GM19238 (cell line): ENCODE data around the gene CFAP251.
"Not testable (repeated sequence)": the region's sequence is repeated elsewhere in the genome, so short reads cannot be mapped to it uniquely, and the experiment has no call there.

Experiments used
- DNase-seq: peaks from one replicate; pipeline ENCODE4 v3.0.0; 2011; ENCODE audit warnings: low spot score; ENCODE audit not compliant: insufficient read length

The CFAP251 gene

GRCh38 chr12:121917950-121918678, at the start of gene CFAP251:
TSS of gene CFAP251 (plus strand) at chr12:121918592. CDS start at chr12:121921306, 2,714 bp downstream.
- DNase-seq, result peak; percentile 96

GRCh38 chr12:121869229-121869628, 49.2 kb upstream of the CFAP251 start:
- DNase-seq, result not testable (repeated sequence)

GRCh38 chr12:121871467-121871866, 46.9 kb upstream of the CFAP251 start:
- DNase-seq, result no peak

GRCh38 chr12:121872546-121873215, 45.7 kb upstream of the CFAP251 start:
- no peak for DNase-seq

GRCh38 chr12:121873216-121873569, 45.2 kb upstream of the CFAP251 start:
- DNase-seq, result no peak

GRCh38 chr12:121874071-121874470, 44.3 kb upstream of the CFAP251 start:
- DNase-seq, result no peak

GRCh38 chr12:121875582-121875981, 42.8 kb upstream of the CFAP251 start:
- no peak for DNase-seq

GRCh38 chr12:121876080-121876447, 42.3 kb upstream of the CFAP251 start:
- not testable (repeated sequence) for DNase-seq

GRCh38 chr12:121883315-121883660, 35.1 kb upstream of the CFAP251 start:
- DNase-seq, result no peak

- not testable (repeated sequence) for DNase-seq
These were observed 33.3 kb upstream of the CFAP251 start for GRCh38 chr12:121885129-121885528.

- no peak for DNase-seq
These were observed 30.3 kb upstream of the CFAP251 start for GRCh38 chr12:121888083-121888477.

- peak; percentile 91 for DNase-seq
These were observed 29.7 kb upstream of the CFAP251 start, which contains the start of gene PSMD9 for GRCh38 chr12:121888478-121889273. TSS of gene PSMD9 (plus strand) at chr12:121888790. CDS start at chr12:121888857, 67 bp downstream.

GRCh38 chr12:121889274-121889624, 29.1 kb upstream of the CFAP251 start:
- DNase-seq, result no peak

- not testable (repeated sequence) for DNase-seq
These were observed 28.7 kb upstream of the CFAP251 start for GRCh38 chr12:121889661-121890060.

- DNase-seq, result no peak
These were observed 25.5 kb upstream of the CFAP251 start for GRCh38 chr12:121892673-121893561.

- no peak for DNase-seq
These were observed 24.4 kb upstream of the CFAP251 start for GRCh38 chr12:121893961-121894460.

- no peak for DNase-seq
These were observed 23.8 kb upstream of the CFAP251 start for GRCh38 chr12:121894633-121895032.

- no peak for DNase-seq
These were observed 20.1 kb upstream of the CFAP251 start for GRCh38 chr12:121898287-121898686.

- DNase-seq, result no peak
These were observed 18.8 kb upstream of the CFAP251 start for GRCh38 chr12:121899590-121899989.

GRCh38 chr12:121903202-121903601, 15.2 kb upstream of the CFAP251 start:
- no peak for DNase-seq

- no peak for DNase-seq
These were observed 12.6 kb upstream of the CFAP251 start for GRCh38 chr12:121905746-121906145.
